RWPE2 (cell line): ENCODE data around the gene MED15.

Source experiments
- ATAC-seq: fragments of 200-7000 bp; cut with Tn5 transposase; 3 replicates; pipeline ENCODE4 v1.9.1; 2021; ENCODE audit warnings: low read depth
- DNase-seq: peaks from one replicate; pipeline ENCODE4 v3.0.0-alpha.2; 2020; ENCODE audit warnings: low spot score
- H3K27ac ChIP-seq: fragments of 450-650 bp; 2 replicates; pipeline ENCODE4 v1.5.1; 2017; ENCODE audit warnings: mild to moderate bottlenecking; ENCODE audit not compliant: poor library complexity, severe bottlenecking
- H3K27me3 ChIP-seq: fragments of 250-450 bp; sonication (Bioruptor Pico); 2 replicates; pipeline ENCODE4 v1.5.1; 2021; ENCODE audit warnings: mild to moderate bottlenecking, moderate library complexity; ENCODE audit not compliant: insufficient read depth, poor library complexity, severe bottlenecking
- H3K36me3 ChIP-seq: fragments of 250-450 bp; sonication (Bioruptor Pico); 2 replicates; pipeline ENCODE4 v1.5.1; 2020; ENCODE audit warnings: low read depth, mild to moderate bottlenecking, moderate library complexity
- H3K4me1 ChIP-seq: fragments of 250-450 bp; sonication (Bioruptor Pico); 2 replicates; pipeline ENCODE4 v1.5.1; 2021; ENCODE audit warnings: mild to moderate bottlenecking, moderate library complexity; ENCODE audit not compliant: insufficient read depth, poor library complexity, severe bottlenecking
- H3K4me3 ChIP-seq: fragments of 250-450 bp; sonication (Bioruptor Pico); 2 replicates; pipeline ENCODE4 v1.5.1; 2021; ENCODE audit warnings: mild to moderate bottlenecking, moderate library complexity; ENCODE audit not compliant: severe bottlenecking
- H3K9me3 ChIP-seq: fragments of 250-450 bp; sonication (Bioruptor Pico); 2 replicates; pipeline ENCODE4 v1.5.1; 2021; ENCODE audit warnings: mild to moderate bottlenecking, moderate library complexity; ENCODE audit not compliant: severe bottlenecking
- CTCF ChIP-seq: fragments of 450-650 bp; IDR thresholded peaks from one replicate; pipeline ENCODE4 v1.5.1; 2017; ENCODE audit warnings: mild to moderate bottlenecking, moderate library complexity; ENCODE audit not compliant: poor library complexity, severe bottlenecking

The MED15 gene

GRCh38 chr22:20531404-20532201 lies 24.2 kb downstream of the MED15 start:
- DNase-seq (peak; percentile 93), ATAC-seq (peak; percentile 82)
- Histone ChIP-seq H3K4me3 (no peak overlapping the region), H3K27me3 (no peaks in the 10 kb centered on the region), H3K9me3 (no peaks in the 10 kb centered on the region), H3K4me1 (peaks cover 58% of the 10 kb centered on the region), H3K27ac (peak overlapping the region; percentile 99), H3K36me3 (peaks cover 33% of the 10 kb centered on the region)
- TF ChIP-seq CTCF: no peak

- Histone ChIP-seq H3K9me3 (no peaks in the 10 kb centered on the region), H3K27ac (peak overlapping the region; percentile 99), H3K4me1 (peaks cover 50% of the 10 kb centered on the region), H3K36me3 (peaks cover 37% of the 10 kb centered on the region), H3K27me3 (no peaks in the 10 kb centered on the region), H3K4me3 (no peak overlapping the region)
- no peak for DNase-seq
- TF ChIP-seq CTCF: no peak
- no peak for ATAC-seq
These were observed 25.0 kb downstream of the MED15 start for GRCh38 chr22:20532256-20532993.

- Histone ChIP-seq H3K27ac (peak overlapping the region; percentile 99), H3K4me1 (peaks cover 49% of the 10 kb centered on the region)
These were observed 25.9 kb downstream of the MED15 start for GRCh38 chr22:20533095-20533878.

GRCh38 chr22:20533879-20534265 lies 26.5 kb downstream of the MED15 start:
- no peak for TF ChIP-seq CTCF
- DNase-seq: no peak
- H3K27ac ChIP-seq: peak overlapping the region; percentile 99
- ATAC-seq: no peak
- no peaks in the 10 kb centered on the region for H3K27me3 ChIP-seq
- peaks cover 43% of the 10 kb centered on the region for H3K36me3 ChIP-seq
- H3K9me3 ChIP-seq: no peaks in the 10 kb centered on the region
- peaks cover 49% of the 10 kb centered on the region for H3K4me1 ChIP-seq
- no peak overlapping the region for H3K4me3 ChIP-seq

More at GRCh38 chr22:20533095-20533878, 25.9 kb downstream of the MED15 start:
- Histone ChIP-seq H3K9me3 (no peaks in the 10 kb centered on the region), H3K4me3 (no peak overlapping the region), H3K36me3 (peaks cover 38% of the 10 kb centered on the region), H3K27me3 (no peaks in the 10 kb centered on the region)
- DNase-seq (no peak), ATAC-seq (no peak)
- no peak for TF ChIP-seq CTCF
